Neuron (in vitro differentiated cells): ENCODE data around the gene NIPA2.
"Not testable (repeated sequence)": the region's sequence is repeated elsewhere in the genome, so short reads cannot be mapped to it uniquely, and the experiment has no call there.

ENCODE experiments used
- H2AFZ ChIP-seq: one replicate; pipeline ENCODE4 v1.6.1; 2013; ENCODE audit warnings: low read depth, mild to moderate bottlenecking, inconsistent platforms, low read length, moderate library complexity
- H3K27me3 ChIP-seq: one replicate; pipeline ENCODE4 v1.6.1; 2013; ENCODE audit warnings: low read length; ENCODE audit not compliant: insufficient read depth
- H3K36me3 ChIP-seq: one replicate; pipeline ENCODE4 v1.6.1; 2013; ENCODE audit warnings: low read length; ENCODE audit not compliant: insufficient read depth
- H3K4me1 ChIP-seq: one replicate; pipeline ENCODE4 v1.6.1; 2013; ENCODE audit warnings: low read length; ENCODE audit not compliant: insufficient read depth
- H3K4me3 ChIP-seq: 2 replicates; pipeline ENCODE4 v1.5.1; 2013; ENCODE audit warnings: mild to moderate bottlenecking, low read length, moderate library complexity
- H3K9me3 ChIP-seq: one replicate; pipeline ENCODE4 v1.6.1; 2013; ENCODE audit warnings: low read length

The NIPA2 gene

GRCh38 chr15:22838292-22839042 is at the start of gene NIPA2:
NIPA2 (plus strand) TSS chr15:22838666; CDS start chr15:22851732, 13,066 bp downstream.
- Histone ChIP-seq H3K27me3 (no peaks in the 10 kb centered on the region), H3K36me3 (peaks cover 11% of the 10 kb centered on the region), H3K4me1 (peaks cover 13% of the 10 kb centered on the region), H2AFZ (peak within 1 kb of the TSS; percentile 95), H3K9me3 (no peaks in the 10 kb centered on the region), H3K4me3 (peak within 1 kb of the TSS; percentile 92)

- H3K4me1 ChIP-seq: no peaks in the 10 kb centered on the region
- no peaks in the 10 kb centered on the region for H3K36me3 ChIP-seq
- no peaks in the 10 kb centered on the region for H3K27me3 ChIP-seq
- H2AFZ ChIP-seq: no peak overlapping the region
- H3K4me3 ChIP-seq: no peak overlapping the region
- peaks cover 3% of the 10 kb centered on the region for H3K9me3 ChIP-seq
These were observed 44.4 kb upstream of the NIPA2 start for GRCh38 chr15:22794063-22794462.

GRCh38 chr15:22794621-22795167 is 43.8 kb upstream of the NIPA2 start:
- Histone ChIP-seq H3K4me1 (no peaks in the 10 kb centered on the region), H3K36me3 (no peaks in the 10 kb centered on the region), H3K27me3 (no peaks in the 10 kb centered on the region), H2AFZ (no peak overlapping the region), H3K9me3 (no peaks in the 10 kb centered on the region), H3K4me3 (no peak overlapping the region)

- H3K9me3 ChIP-seq: no peaks in the 10 kb centered on the region
- no peaks in the 10 kb centered on the region for H3K36me3 ChIP-seq
- H2AFZ ChIP-seq: no peak overlapping the region
- no peaks in the 10 kb centered on the region for H3K4me1 ChIP-seq
- H3K4me3 ChIP-seq: no peak overlapping the region
- H3K27me3 ChIP-seq: no peaks in the 10 kb centered on the region
These were observed 43.0 kb upstream of the NIPA2 start for GRCh38 chr15:22795206-22796063.

- Histone ChIP-seq H3K9me3 (no peaks in the 10 kb centered on the region), H3K36me3 (no peaks in the 10 kb centered on the region), H2AFZ (no peak overlapping the region), H3K4me1 (no peaks in the 10 kb centered on the region), H3K4me3 (no peak overlapping the region), H3K27me3 (no peaks in the 10 kb centered on the region)
These were observed 42.4 kb upstream of the NIPA2 start for GRCh38 chr15:22796079-22796478.

GRCh38 chr15:22799902-22800301 is 38.6 kb upstream of the NIPA2 start:
- Histone ChIP-seq H3K27me3 (no peaks in the 10 kb centered on the region), H2AFZ (no peak overlapping the region), H3K4me3 (no peak overlapping the region), H3K4me1 (no peaks in the 10 kb centered on the region), H3K9me3 (no peaks in the 10 kb centered on the region), H3K36me3 (no peaks in the 10 kb centered on the region)

GRCh38 chr15:22803006-22803405 is 35.5 kb upstream of the NIPA2 start:
- H3K4me1 ChIP-seq, H2AFZ ChIP-seq, H3K27me3 ChIP-seq, H3K36me3 ChIP-seq, H3K4me3 ChIP-seq, H3K9me3 ChIP-seq: not testable (repeated sequence)

GRCh38 chr15:22806156-22806555 is 32.3 kb upstream of the NIPA2 start:
- H3K27me3 ChIP-seq: no peaks in the 10 kb centered on the region
- H3K9me3 ChIP-seq: no peaks in the 10 kb centered on the region
- no peak overlapping the region for H2AFZ ChIP-seq
- H3K4me1 ChIP-seq: no peaks in the 10 kb centered on the region
- H3K4me3 ChIP-seq: no peak overlapping the region
- H3K36me3 ChIP-seq: no peaks in the 10 kb centered on the region

GRCh38 chr15:22806664-22807063 is 31.8 kb upstream of the NIPA2 start:
- Histone ChIP-seq H3K27me3 (no peaks in the 10 kb centered on the region), H3K9me3 (no peaks in the 10 kb centered on the region), H2AFZ (no peak overlapping the region), H3K36me3 (no peaks in the 10 kb centered on the region), H3K4me1 (no peaks in the 10 kb centered on the region), H3K4me3 (no peak overlapping the region)

GRCh38 chr15:22807831-22808230 is 30.6 kb upstream of the NIPA2 start:
- H2AFZ ChIP-seq, H3K4me1 ChIP-seq, H3K27me3 ChIP-seq: not testable (repeated sequence)

GRCh38 chr15:22808240-22808639 is 30.2 kb upstream of the NIPA2 start:
- Histone ChIP-seq H3K4me1 (no peaks in the 10 kb centered on the region), H3K4me3 (no peak overlapping the region), H3K9me3 (no peaks in the 10 kb centered on the region), H3K36me3 (no peaks in the 10 kb centered on the region), H2AFZ (no peak overlapping the region), H3K27me3 (no peaks in the 10 kb centered on the region)

More at GRCh38 chr15:22807831-22808230, 30.6 kb upstream of the NIPA2 start:
- H3K9me3 ChIP-seq, H3K4me3 ChIP-seq, H3K36me3 ChIP-seq: not testable (repeated sequence)

GRCh38 chr15:22808761-22809280 is 29.6 kb upstream of the NIPA2 start:
- Histone ChIP-seq H3K9me3 (no peaks in the 10 kb centered on the region), H3K4me1 (no peaks in the 10 kb centered on the region), H3K36me3 (no peaks in the 10 kb centered on the region), H3K27me3 (no peaks in the 10 kb centered on the region), H2AFZ (no peak overlapping the region), H3K4me3 (no peak overlapping the region)
